ENCODE measurements around the gene FLNC.

DNA sequence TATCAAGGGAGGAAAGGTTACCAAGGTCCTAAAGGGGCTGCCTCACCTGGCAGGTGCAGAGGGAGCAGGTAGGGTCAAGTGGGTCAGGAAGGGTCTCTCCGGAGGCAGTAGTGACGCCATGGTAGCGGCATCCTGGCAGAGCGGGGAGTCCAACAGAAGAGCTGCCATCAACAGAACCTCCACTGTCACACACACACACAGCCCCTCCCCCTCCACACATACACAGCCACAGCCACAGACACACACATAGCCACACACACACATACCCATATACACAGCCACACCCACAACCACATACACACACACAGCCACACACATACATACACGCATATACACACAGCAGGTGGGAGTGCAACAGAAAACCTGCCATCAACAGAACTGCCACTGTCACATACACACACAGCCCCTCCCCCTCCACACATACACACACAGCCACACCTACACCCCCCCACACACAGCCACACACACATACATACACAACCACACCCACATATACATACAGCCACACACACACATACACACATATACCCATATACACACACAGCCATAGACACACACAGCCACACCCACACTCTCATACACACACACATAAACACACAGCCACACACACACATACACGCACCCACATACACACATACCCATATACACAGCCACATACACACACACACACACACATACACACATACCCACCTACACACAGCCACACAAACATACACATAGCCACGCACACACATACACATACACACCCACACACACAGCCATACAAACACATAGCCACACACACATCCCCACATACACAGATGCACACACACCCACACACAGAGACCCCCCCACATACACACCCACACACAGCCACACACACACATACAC lies 57.2 kb downstream of the FLNC start:
- no peak for TF ChIP-seq GATA2 (IDR thresholded peaks at IDR 0.05; ENCODE audit: low read depth, low read length)
- no peak for TF ChIP-seq GATA3 (IDR thresholded peaks at IDR 0.05; ENCODE audit: low read depth, low read length)
